ENCODE measurements around the gene MYO5B.
"Not testable (repeated sequence)": the region's sequence is repeated elsewhere in the genome, so short reads cannot be mapped to it uniquely, and the experiment has no call there.

The MYO5B gene

GRCh38 chr18:50194631-50195532 lies at the start of gene MYO5B:
TSS of gene MYO5B (minus strand) at chr18:50195147. CDS start at chr18:50194793, 354 bp downstream.
- DNase-seq (ENCODE audit: low spot score) = no peak

GRCh38 chr18:50241768-50242167 lies 46.8 kb upstream of the MYO5B start:
- not testable (repeated sequence) for DNase-seq (ENCODE audit: low spot score)

- DNase-seq (ENCODE audit: low spot score) = no peak
Observed at GRCh38 chr18:50240080-50240563, 45.2 kb upstream of the MYO5B start.

GRCh38 chr18:50232419-50232818 lies 37.5 kb upstream of the MYO5B start:
- no peak for DNase-seq (ENCODE audit: low spot score)

- DNase-seq (ENCODE audit: low spot score) = no peak
Observed at GRCh38 chr18:50231621-50232020, 36.7 kb upstream of the MYO5B start.

GRCh38 chr18:50220249-50220648 lies 25.3 kb upstream of the MYO5B start:
- not testable (repeated sequence) for DNase-seq (ENCODE audit: low spot score)

- DNase-seq (ENCODE audit: low spot score) = peak; percentile 25
Observed at GRCh38 chr18:50218432-50219197, 23.7 kb upstream of the MYO5B start.

GRCh38 chr18:50209311-50209710 lies 14.4 kb upstream of the MYO5B start:
- no peak for DNase-seq (ENCODE audit: low spot score)

GRCh38 chr18:50207722-50208121 lies 12.8 kb upstream of the MYO5B start:
- DNase-seq (ENCODE audit: low spot score) = no peak

GRCh38 chr18:50203801-50204604 lies 9.1 kb upstream of the MYO5B start:
- peak; percentile 56 for DNase-seq (ENCODE audit: low spot score)

GRCh38 chr18:50201476-50202018 lies 6.6 kb upstream of the MYO5B start:
- DNase-seq (ENCODE audit: low spot score) = no peak

- no peak for DNase-seq (ENCODE audit: low spot score)
Observed at GRCh38 chr18:50199921-50200320, 5.0 kb upstream of the MYO5B start.

- no peak for DNase-seq (ENCODE audit: low spot score)
Observed at GRCh38 chr18:50199346-50199855, 4.5 kb upstream of the MYO5B start.

- no peak for DNase-seq (ENCODE audit: low spot score)
Observed at GRCh38 chr18:50196261-50196660, 1.3 kb upstream of the MYO5B start.

GRCh38 chr18:50195689-50196088 lies 742 bp upstream of the MYO5B start:
- DNase-seq (ENCODE audit: low spot score) = no peak

GRCh38 chr18:50193796-50194630 lies 934 bp downstream of the MYO5B start:
- DNase-seq (ENCODE audit: low spot score) = no peak

GRCh38 chr18:50192995-50193795 lies 1.8 kb downstream of the MYO5B start:
- no peak for DNase-seq (ENCODE audit: low spot score)

GRCh38 chr18:50190926-50191325 lies 4.0 kb downstream of the MYO5B start:
- no peak for DNase-seq (ENCODE audit: low spot score)

- DNase-seq (ENCODE audit: low spot score) = no peak
Observed at GRCh38 chr18:50190236-50190635, 4.7 kb downstream of the MYO5B start.

GRCh38 chr18:50189160-50189559 lies 5.8 kb downstream of the MYO5B start:
- DNase-seq (ENCODE audit: low spot score) = no peak

All from Ammon's horn (tissue), 1 donor.